ENCODE measurements around the gene CCDC6. TPM values are rescaled to one million over a fixed set of nuclear protein-coding genes. Genes with fewer than 3 reads are reported as not detected.

CCDC6 gene
- total RNA-seq, 4 donors from 2014 or later = 52.5 to 65.8 (median 57.7) TPM

DNA sequence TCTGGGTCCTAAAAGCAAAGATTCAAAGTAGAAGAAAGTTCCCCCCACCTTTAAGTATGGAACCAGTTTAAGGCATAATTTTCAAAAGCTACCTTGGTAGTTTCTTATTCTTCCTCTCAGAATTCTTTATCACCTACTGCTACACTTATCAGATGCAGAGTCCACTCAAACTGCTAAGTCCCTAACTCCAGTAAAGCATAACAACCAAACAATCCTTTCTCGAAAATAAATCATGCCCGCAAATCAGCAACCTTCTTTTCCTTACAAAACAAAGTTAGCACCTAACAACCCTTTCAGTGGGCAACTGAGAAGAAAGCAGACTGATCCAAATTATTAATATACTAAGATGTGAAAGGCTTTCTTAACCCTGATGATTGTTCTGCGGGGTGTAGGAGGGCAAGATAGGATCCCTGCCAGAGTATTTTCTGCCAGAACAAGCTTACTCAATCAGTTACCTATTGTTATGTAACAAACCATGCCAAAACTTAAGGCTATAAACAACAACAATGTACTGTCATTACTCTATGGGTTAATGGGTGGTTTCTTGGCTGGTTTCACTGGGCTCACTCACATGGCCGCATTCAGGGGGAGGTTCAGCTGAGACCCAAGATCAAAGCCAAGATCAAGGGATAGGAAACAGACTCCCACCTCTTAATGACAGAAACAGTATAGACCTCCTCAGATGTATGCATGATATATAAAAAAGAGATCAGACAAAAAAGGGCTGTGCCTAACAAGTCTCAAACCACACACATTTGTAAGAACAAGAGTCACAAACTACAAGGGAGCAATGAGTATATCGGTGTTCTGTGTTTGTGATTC, 42.0 kb downstream of the CCDC6 start:
- WGBS, 2 donors = 47 to 60% methylated on average over 5 of the region's 5 CpGs
- peaks cover 0 to 7% (median 0%) of the 10 kb centered on the region in 3 donors for H3K36me3 ChIP-seq
- intact Hi-C loops (cut with DNase I) = no loop called here
- DNase-seq = no peak
- H3K4me1 ChIP-seq = peaks cover 15 to 52% (median 24%) of the 10 kb centered on the region in 3 donors
- H3K27ac ChIP-seq = peak overlapping the region in 3 of 4 donors; percentile 11 to 31 (median 18)
- H3K4me3 ChIP-seq = no peak overlapping the region
- no peaks in the 10 kb centered on the region for H3K27me3 ChIP-seq
- H3K9me3 ChIP-seq = no peaks in the 10 kb centered on the region
- TF ChIP-seq, protein P1, sequence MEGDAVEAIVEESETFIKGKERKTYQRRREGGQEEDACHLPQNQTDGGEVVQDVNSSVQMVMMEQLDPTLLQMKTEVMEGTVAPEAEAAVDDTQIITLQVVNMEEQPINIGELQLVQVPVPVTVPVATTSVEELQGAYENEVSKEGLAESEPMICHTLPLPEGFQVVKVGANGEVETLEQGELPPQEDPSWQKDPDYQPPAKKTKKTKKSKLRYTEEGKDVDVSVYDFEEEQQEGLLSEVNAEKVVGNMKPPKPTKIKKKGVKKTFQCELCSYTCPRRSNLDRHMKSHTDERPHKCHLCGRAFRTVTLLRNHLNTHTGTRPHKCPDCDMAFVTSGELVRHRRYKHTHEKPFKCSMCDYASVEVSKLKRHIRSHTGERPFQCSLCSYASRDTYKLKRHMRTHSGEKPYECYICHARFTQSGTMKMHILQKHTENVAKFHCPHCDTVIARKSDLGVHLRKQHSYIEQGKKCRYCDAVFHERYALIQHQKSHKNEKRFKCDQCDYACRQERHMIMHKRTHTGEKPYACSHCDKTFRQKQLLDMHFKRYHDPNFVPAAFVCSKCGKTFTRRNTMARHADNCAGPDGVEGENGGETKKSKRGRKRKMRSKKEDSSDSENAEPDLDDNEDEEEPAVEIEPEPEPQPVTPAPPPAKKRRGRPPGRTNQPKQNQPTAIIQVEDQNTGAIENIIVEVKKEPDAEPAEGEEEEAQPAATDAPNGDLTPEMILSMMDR (IDR thresholded peaks at IDR 0.05) = no peak
- no peak for TF ChIP-seq POLR2A (IDR thresholded peaks at IDR 0.05)

DNA sequence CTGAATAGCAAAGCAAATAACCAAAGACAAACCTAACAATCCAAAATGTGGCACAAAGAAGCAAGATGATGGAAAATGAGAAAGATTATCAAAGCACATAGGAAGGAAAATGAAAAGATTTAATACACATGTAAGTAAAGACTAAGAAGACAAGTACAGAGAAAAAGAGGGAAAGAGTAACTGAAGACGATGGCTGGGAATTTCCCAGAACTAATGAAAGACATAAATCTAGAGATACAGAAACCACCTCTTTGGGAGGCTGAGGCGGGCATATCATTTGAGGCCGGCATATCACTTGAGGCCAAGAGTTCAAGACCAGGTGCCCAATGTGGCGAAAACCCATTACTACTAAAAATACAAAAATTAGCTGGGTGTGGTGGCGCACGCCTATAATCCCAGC, 46.8 kb downstream of the CCDC6 start:
- Histone ChIP-seq H3K4me3 (no peak overlapping the region), H3K4me1 (peaks cover 7 to 53% (median 11%) of the 10 kb centered on the region in 3 donors), H3K36me3 (peaks cover 0 to 7% (median 0%) of the 10 kb centered on the region in 3 donors), H3K9me3 (no peaks in the 10 kb centered on the region), H3K27me3 (no peaks in the 10 kb centered on the region), H3K27ac (no peak overlapping the region)
- intact Hi-C loops (cut with DNase I) = no loop called here
- no peak for TF ChIP-seq POLR2A (IDR thresholded peaks at IDR 0.05)
- TF ChIP-seq, protein P1 (IDR thresholded peaks at IDR 0.05) = no peak
- no peak for DNase-seq
- 94 to 96% methylated on average over 6 of the region's 6 CpGs for WGBS, 2 donors

DNA sequence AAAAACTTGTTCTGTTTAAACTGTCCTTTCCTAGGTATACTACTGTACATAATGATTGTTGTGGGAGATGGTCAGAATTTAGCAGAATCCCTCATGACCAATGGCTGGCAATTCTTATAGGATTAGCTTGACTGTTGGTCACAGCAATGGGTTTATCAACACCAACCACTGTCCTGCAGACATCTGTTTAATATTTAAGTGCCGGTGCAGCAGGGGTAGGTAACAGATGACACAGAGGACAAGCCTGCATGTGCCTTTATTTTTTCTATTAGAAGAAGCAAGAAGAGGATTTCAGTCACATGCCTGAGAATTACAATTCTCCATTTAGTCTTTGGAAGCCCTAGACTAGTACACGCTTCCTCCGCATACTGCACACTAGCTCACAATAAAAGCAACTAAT, 48.4 kb downstream of the CCDC6 start:
- intact Hi-C loops (cut with DNase I) = no loop called here
- H3K4me3 ChIP-seq = no peak overlapping the region
- no peaks in the 10 kb centered on the region for H3K27me3 ChIP-seq
- DNase-seq = no peak
- H3K9me3 ChIP-seq = no peaks in the 10 kb centered on the region
- no peak for TF ChIP-seq POLR2A (IDR thresholded peaks at IDR 0.05)
- TF ChIP-seq, protein P1 (IDR thresholded peaks at IDR 0.05) = no peak
- WGBS, 2 donors = 82 to 91% methylated on average over 3 of the region's 3 CpGs
- peaks cover 18 to 61% (median 21%) of the 10 kb centered on the region in 3 donors for H3K4me1 ChIP-seq
- H3K36me3 ChIP-seq = peaks cover 0 to 7% (median 0%) of the 10 kb centered on the region in 3 donors
- H3K27ac ChIP-seq = no peak overlapping the region

DNA sequence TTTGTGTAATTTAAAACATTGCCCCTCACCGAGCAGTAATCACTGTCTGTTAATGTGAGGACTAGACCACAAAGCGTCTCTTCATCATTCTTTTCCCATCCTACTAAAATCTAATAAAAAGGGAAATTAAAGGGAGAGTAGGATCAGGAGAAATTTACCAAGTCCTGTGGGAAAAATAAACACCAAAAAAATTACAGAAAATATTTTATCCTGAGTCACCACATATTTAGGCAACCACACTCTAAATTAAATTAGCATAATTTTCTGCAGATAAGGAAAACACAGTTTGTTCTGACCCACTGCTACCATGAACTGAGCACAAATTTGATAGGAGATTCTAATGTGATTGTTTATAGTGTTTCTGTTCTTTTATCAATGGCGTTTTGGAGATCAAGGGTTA, 49.3 kb downstream of the CCDC6 start:
- intact Hi-C loops (cut with DNase I) = no loop called here
- H3K9me3 ChIP-seq = no peaks in the 10 kb centered on the region
- DNase-seq = no peak
- TF ChIP-seq, protein P1 (IDR thresholded peaks at IDR 0.05) = no peak
- no peak for TF ChIP-seq POLR2A (IDR thresholded peaks at IDR 0.05)
- H3K27me3 ChIP-seq = no peaks in the 10 kb centered on the region
- H3K36me3 ChIP-seq = peaks cover 0 to 11% (median 0%) of the 10 kb centered on the region in 3 donors
- H3K4me1 ChIP-seq = peaks cover 18 to 69% (median 21%) of the 10 kb centered on the region in 3 donors
- no peak overlapping the region for H3K4me3 ChIP-seq
- H3K27ac ChIP-seq = no peak overlapping the region
- WGBS, 2 donors = 74 to 80% methylated on average over 3 of the region's 3 CpGs

DNA sequence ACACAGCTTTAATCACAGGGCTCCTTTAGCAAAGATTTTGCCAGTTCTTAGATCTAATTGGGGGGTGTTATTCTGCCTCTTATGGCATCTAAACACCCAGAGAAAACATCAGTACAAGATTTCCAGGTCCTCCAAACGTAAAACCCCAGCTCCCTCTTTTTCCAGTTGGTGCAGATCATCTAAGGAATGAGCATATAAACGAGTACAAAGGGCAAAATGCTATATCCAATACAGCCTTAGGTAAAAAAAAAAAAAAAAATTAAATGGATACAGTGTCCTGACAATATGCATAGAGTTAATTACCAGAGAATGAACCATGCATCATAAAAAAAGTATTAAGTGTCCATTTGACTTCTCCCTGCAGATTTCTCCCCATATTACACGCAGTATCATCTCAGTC, 50.3 kb downstream of the CCDC6 start:
- intact Hi-C loops (cut with DNase I) = no loop called here
- Histone ChIP-seq H3K4me1 (peaks cover 18 to 72% (median 21%) of the 10 kb centered on the region in 3 donors), H3K27me3 (no peaks in the 10 kb centered on the region), H3K27ac (no peak overlapping the region), H3K4me3 (no peak overlapping the region), H3K9me3 (no peaks in the 10 kb centered on the region), H3K36me3 (peaks cover 0 to 19% (median 0%) of the 10 kb centered on the region in 3 donors)
- TF ChIP-seq, protein P1 (IDR thresholded peaks at IDR 0.05) = no peak
- no peak for TF ChIP-seq POLR2A (IDR thresholded peaks at IDR 0.05)
- DNase-seq = no peak
- 77 to 83% methylated on average over 3 of the region's 3 CpGs for WGBS, 2 donors
